Measurements from ENCODE around the gene PHAF1.

GRCh38 chr16:67191995-67192681 is 82.4 kb downstream of the PHAF1 start, which contains the start of gene E2F4:
- TF ChIP-seq CTCF (conservative IDR thresholded peaks at IDR 0.05 in 1 of 2, IDR thresholded peaks at IDR 0.05 in 1 of 2; ENCODE audit: low read depth in 1 of 2, low read length in 2 of 2) (no peak), EZH2 (IDR thresholded peaks at IDR 0.05; ENCODE audit: low read length, missing control alignments) (no peak)
